ENCODE results near the gene CIAO2A. TPM values are rescaled to one million over a fixed set of nuclear protein-coding genes. Genes with fewer than 3 reads are reported as not detected.

The CIAO2A gene
- total and polyA plus RNA-seq, 9 donors: 13.2 to 43.8 (median 29.4) TPM

DNA sequence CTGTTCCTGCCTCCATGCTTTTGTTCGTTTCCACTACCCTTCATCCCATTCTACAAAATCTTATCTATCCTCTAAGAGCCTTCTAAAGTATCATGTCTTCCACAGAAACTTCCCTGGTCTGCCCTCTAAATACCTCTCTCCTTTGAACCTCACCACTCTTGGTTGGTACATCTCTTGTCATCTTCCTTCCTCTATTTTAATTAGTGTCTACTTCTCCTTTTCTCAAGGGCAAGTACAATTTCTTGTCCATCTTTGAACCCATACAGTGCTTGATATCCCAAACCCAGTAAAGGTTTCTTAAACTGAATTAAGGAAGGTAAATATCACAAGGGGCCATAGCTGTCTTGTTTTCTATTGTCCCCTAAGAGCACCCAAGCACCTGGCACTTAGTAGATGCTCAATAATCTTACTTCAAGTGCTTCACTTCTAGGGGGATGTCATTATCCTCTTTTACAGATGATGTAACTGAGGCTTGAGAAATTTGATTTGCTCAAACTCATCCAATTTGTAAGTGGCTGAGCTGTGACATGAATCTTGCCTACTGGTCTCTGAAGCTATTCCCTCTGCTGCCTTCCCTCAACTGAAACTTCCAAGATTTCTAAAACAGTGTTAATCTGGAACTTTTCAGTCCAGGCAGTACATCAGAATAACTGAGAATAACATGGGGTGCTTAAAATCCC, 44.7 kb downstream of the CIAO2A start:
- TF ChIP-seq EP300 (IDR thresholded peaks at IDR 0.05): no peak
- no peak for TF ChIP-seq CTCF (IDR thresholded peaks at IDR 0.05)
- no peak for TF ChIP-seq POLR2A (IDR thresholded peaks at IDR 0.05)
- H3K4me3 ChIP-seq: no peak overlapping the region
- H3K36me3 ChIP-seq: no peaks in the 10 kb centered on the region
- 87 to 100% (median 91%) methylated on average over 1 of the region's 1 CpG for WGBS, 3 donors
- DNase-seq: no peak
- intact Hi-C loops (cut with DNase I): loop anchor here in 2 of 4 donors (5.0 to 10.0 kb wide), 2 partner anchors 292 to 294 kb away; no protein-coding TSS in a partner anchor
- no peaks in the 10 kb centered on the region for H3K9me3 ChIP-seq
- H3K27ac ChIP-seq: no peak overlapping the region
- H3K4me1 ChIP-seq (ENCODE audit: insufficient read depth): peaks cover 13% of the 10 kb centered on the region
- no peaks in the 10 kb centered on the region for H3K27me3 ChIP-seq

DNA sequence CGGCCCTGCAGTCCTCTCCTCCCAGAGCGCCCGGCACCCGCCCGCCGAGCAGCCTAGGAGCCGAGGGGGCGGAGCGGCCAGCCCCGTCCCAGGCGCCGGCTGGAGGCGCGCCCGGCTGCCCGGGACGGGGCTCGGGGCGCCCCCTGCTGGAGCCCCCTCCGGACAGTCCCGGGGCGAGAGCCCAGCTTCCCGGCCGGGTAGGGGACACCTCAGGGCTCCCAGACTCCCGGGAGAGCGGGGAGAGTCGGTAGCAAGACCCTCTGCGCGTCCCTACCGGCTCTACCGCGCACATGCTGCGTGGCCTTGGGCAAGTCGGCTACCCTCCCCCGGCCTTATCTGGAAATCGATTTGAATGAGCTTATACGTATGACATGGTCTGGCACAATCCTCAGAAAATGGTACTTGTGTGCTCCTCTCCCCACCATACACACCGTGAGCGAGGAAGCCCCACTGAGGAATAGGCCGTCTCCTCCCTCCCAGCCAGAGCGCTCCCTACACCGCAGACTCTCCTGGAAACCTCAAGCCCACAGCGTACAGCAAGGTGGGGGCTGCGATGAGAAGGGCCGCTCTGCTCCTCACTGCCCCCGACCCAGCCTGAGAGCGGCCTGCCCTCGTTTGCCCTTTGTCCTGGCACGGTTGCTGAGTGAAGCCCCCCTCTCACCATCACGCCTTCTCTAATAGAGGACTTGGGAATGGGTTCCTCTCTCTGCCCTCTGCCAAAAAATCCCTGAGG, 47.1 kb downstream of the CIAO2A start, which contains the start of gene DAPK2:
TSS of gene DAPK2 (minus strand) at position 65 of the 733 bp plus-strand sequence. CDS start 6,224 bp downstream, outside the sequence.
- Histone ChIP-seq H3K27me3 (no peaks in the 10 kb centered on the region), H3K4me3 (peak within 1 kb of the TSS; percentile 56), H3K36me3 (no peaks in the 10 kb centered on the region), H3K27ac (no peak within 1 kb of the TSS), H3K9me3 (no peaks in the 10 kb centered on the region), H3K4me1 (ENCODE audit: insufficient read depth) (peaks cover 13% of the 10 kb centered on the region)
- intact Hi-C loops (cut with DNase I): loop anchor here in 2 of 4 donors (5.0 to 10.0 kb wide), 2 partner anchors 289 to 292 kb away; no protein-coding TSS in a partner anchor
- peak; percentile 45 to 77 (median 71) for DNase-seq
- 2 to 5% (median 4%) methylated on average over 29 to 50 of the region's 50 CpGs for WGBS, 3 donors
- TF ChIP-seq EP300 (IDR thresholded peaks at IDR 0.05): no peak
- no peak for TF ChIP-seq POLR2A (IDR thresholded peaks at IDR 0.05)
- TF ChIP-seq CTCF (IDR thresholded peaks at IDR 0.05): peak; percentile 33 to 68 (median 58)

GRCh38 chr15:64045774-64046420, 47.7 kb downstream of the CIAO2A start:
- no peak overlapping the region for H3K27ac ChIP-seq
- peaks cover 13% of the 10 kb centered on the region for H3K4me1 ChIP-seq (ENCODE audit: insufficient read depth)
- 7 to 31% (median 19%) methylated on average over 22 to 74 of the region's 76 CpGs for WGBS, 3 donors
- peak overlapping the region; percentile 56 for H3K4me3 ChIP-seq
- peak in 3 of 5 donors; percentile 32 to 48 (median 45) for DNase-seq
- H3K27me3 ChIP-seq: no peaks in the 10 kb centered on the region
- no peaks in the 10 kb centered on the region for H3K36me3 ChIP-seq
- H3K9me3 ChIP-seq: no peaks in the 10 kb centered on the region
- intact Hi-C loops (cut with DNase I): loop anchor here in 2 of 4 donors (5.0 to 10.0 kb wide), 2 partner anchors 289 to 291 kb away; no protein-coding TSS in a partner anchor
- TF ChIP-seq CTCF (IDR thresholded peaks at IDR 0.05) (no peak), EP300 (IDR thresholded peaks at IDR 0.05) (no peak), POLR2A (IDR thresholded peaks at IDR 0.05) (no peak)

DNA sequence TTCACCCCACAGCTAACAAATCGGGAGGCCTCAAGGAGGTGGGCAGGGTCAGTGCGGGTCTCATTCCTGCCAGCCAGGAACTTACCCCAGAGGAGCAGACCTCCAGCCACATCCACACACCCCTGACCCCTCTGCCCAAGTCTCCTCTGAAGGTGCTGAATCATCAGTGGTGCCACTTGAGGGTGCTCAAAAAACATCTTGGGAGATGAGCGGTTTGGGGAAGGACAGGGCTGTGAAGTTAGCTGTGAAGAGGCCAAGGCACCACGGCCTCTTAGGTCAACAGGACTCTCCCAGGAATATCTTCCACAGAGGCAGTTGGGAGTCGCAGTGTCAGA, 48.6 kb downstream of the CIAO2A start:
- H3K4me3 ChIP-seq: no peak overlapping the region
- intact Hi-C loops (cut with DNase I): loop anchor here in 2 of 4 donors (5.0 to 10.0 kb wide), 2 partner anchors 288 to 290 kb away; no protein-coding TSS in a partner anchor

More for the DNA sequence above, 48.6 kb downstream of the CIAO2A start:
- DNase-seq: no peak
- no peaks in the 10 kb centered on the region for H3K9me3 ChIP-seq
- TF ChIP-seq POLR2A (IDR thresholded peaks at IDR 0.05): no peak
- TF ChIP-seq EP300 (IDR thresholded peaks at IDR 0.05): no peak
- no peak for TF ChIP-seq CTCF (IDR thresholded peaks at IDR 0.05)
- H3K36me3 ChIP-seq: no peaks in the 10 kb centered on the region
- peaks cover 13% of the 10 kb centered on the region for H3K4me1 ChIP-seq (ENCODE audit: insufficient read depth)
- H3K27ac ChIP-seq: no peak overlapping the region
- no peaks in the 10 kb centered on the region for H3K27me3 ChIP-seq
- WGBS, 3 donors: 86 to 92% (median 91%) methylated on average over 5 of the region's 5 CpGs
